Mesenchymal stem cell (in vitro differentiated cells and primary cell): ENCODE measurements around the gene SORL1.

Experiments used
- DNase-seq: peaks from one replicate; pipeline ENCODE4 v3.0.0-alpha.2; 2013
- H2AFZ ChIP-seq: one replicate; pipeline ENCODE4 v1.6.1; 2013; ENCODE audit warnings: low read depth, mild to moderate bottlenecking, control low read depth, inconsistent platforms, low read length, moderate library complexity
- H2AK5ac ChIP-seq: 2 replicates; pipeline ENCODE4 v1.6.1; 2013; ENCODE audit warnings: low read length, moderate library complexity, mild to moderate bottlenecking, inconsistent platforms; ENCODE audit not compliant: severe bottlenecking
- H2BK120ac ChIP-seq: one replicate; pipeline ENCODE4 v1.6.1; 2013; ENCODE audit warnings: low read depth, mild to moderate bottlenecking, inconsistent platforms, low read length, moderate library complexity
- H2BK12ac ChIP-seq, 2 experiments: one replicate each; pipeline ENCODE4 v1.6.1; 2013; ENCODE audit warnings: inconsistent platforms in 2 of 2, low read length in 2 of 2, mild to moderate bottlenecking in 2 of 2, moderate library complexity in 2 of 2, control low read depth in 1 of 2
- H2BK15ac ChIP-seq: one replicate; pipeline ENCODE4 v1.6.1; 2013; ENCODE audit warnings: mild to moderate bottlenecking, low read depth, inconsistent platforms; ENCODE audit not compliant: poor library complexity, severe bottlenecking
- H2BK5ac ChIP-seq: 2 replicates; pipeline ENCODE4 v1.6.1; 2013; ENCODE audit warnings: low read depth, mild to moderate bottlenecking, low read length, control low read depth, inconsistent platforms; ENCODE audit not compliant: poor library complexity, severe bottlenecking
- H3K14ac ChIP-seq, 2 experiments: one replicate each; pipeline ENCODE4 v1.6.1; 2013; ENCODE audit warnings: inconsistent platforms in 2 of 2, low read length in 2 of 2, control low read depth in 1 of 2, mild to moderate bottlenecking in 1 of 2, moderate library complexity in 1 of 2
- H3K18ac ChIP-seq, 2 experiments: one replicate each; pipeline ENCODE4 v1.6.1; 2013; ENCODE audit warnings: inconsistent platforms in 2 of 2, low read length in 2 of 2, control low read depth in 1 of 2, low read depth in 1 of 2, mild to moderate bottlenecking in 1 of 2
- H3K23ac ChIP-seq, 2 experiments: one replicate each; pipeline ENCODE4 v1.6.1; 2013; ENCODE audit warnings: inconsistent platforms in 2 of 2, low read length in 2 of 2, mild to moderate bottlenecking in 2 of 2, moderate library complexity in 2 of 2, control low read depth in 1 of 2
- H3K27ac ChIP-seq: 2 replicates; pipeline ENCODE4 v1.5.1; 2013; ENCODE audit warnings: mild to moderate bottlenecking, moderate library complexity, low read length, control low read depth, inconsistent platforms; ENCODE audit not compliant: poor library complexity, severe bottlenecking
- H3K27me3 ChIP-seq, 2 experiments: 2 replicates each; pipeline versions ENCODE4 v1.6.1 to v1.7.0; 2013; ENCODE audit warnings: low read length in 2 of 2, mild to moderate bottlenecking in 2 of 2, moderate library complexity in 2 of 2, control low read depth in 1 of 2, inconsistent platforms in 1 of 2; ENCODE audit not compliant: control insufficient read depth in 1 of 2, insufficient read depth in 1 of 2
- H3K36me3 ChIP-seq, 2 experiments: 2 replicates each; pipeline versions ENCODE4 v1.6.1 to v1.7.0; 2013; ENCODE audit warnings: low read length in 2 of 2, control low read depth in 1 of 2, inconsistent platforms in 1 of 2, low read depth in 1 of 2, mild to moderate bottlenecking in 1 of 2; ENCODE audit not compliant: insufficient read depth in 2 of 2, control insufficient read depth in 1 of 2
- H3K4ac ChIP-seq, 2 experiments: one replicate each; pipeline ENCODE4 v1.6.1; 2013; ENCODE audit warnings: inconsistent platforms in 2 of 2, low read length in 2 of 2, mild to moderate bottlenecking in 2 of 2, moderate library complexity in 2 of 2, control low read depth in 1 of 2, low read depth in 1 of 2
- H3K4me1 ChIP-seq: 2 replicates; pipeline ENCODE4 v1.6.1; 2013; ENCODE audit warnings: low read depth, low read length, control low read depth; ENCODE audit not compliant: control insufficient read depth, insufficient read depth
- H3K4me2 ChIP-seq: 2 replicates; pipeline ENCODE4 v1.6.1; 2013; ENCODE audit warnings: low read length, mild to moderate bottlenecking, inconsistent platforms; ENCODE audit not compliant: poor library complexity, severe bottlenecking
- H3K4me3 ChIP-seq, 2 experiments: 2 replicates each; pipeline versions ENCODE4 v1.5.1 to v1.7.0; 2013; ENCODE audit warnings: low read length in 2 of 2, mild to moderate bottlenecking in 2 of 2, control low read depth in 1 of 2, low read depth in 1 of 2; ENCODE audit not compliant: insufficient read depth in 1 of 2
- H3K79me1 ChIP-seq: replicated peaks from 2 replicates; pipeline ENCODE4 v1.6.1; 2013; ENCODE audit warnings: mild to moderate bottlenecking, control low read depth, low read length, inconsistent platforms; ENCODE audit not compliant: poor library complexity, severe bottlenecking
- H3K9ac ChIP-seq: 2 replicates; pipeline ENCODE4 v1.7.0; 2013; ENCODE audit warnings: mild to moderate bottlenecking, low read length, moderate library complexity
- H3K9me3 ChIP-seq: 2 replicates; pipeline ENCODE4 v1.7.0; 2013; ENCODE audit warnings: mild to moderate bottlenecking, low read length; ENCODE audit not compliant: control insufficient read depth
- H4K8ac ChIP-seq: one replicate; pipeline ENCODE4 v1.6.1; 2013; ENCODE audit warnings: inconsistent platforms, mild to moderate bottlenecking, low read length, moderate library complexity
- H4K91ac ChIP-seq: one replicate; pipeline ENCODE4 v1.6.1; 2013; ENCODE audit warnings: mild to moderate bottlenecking, low read length, inconsistent platforms
- WGBS: methylation state at CpG from one replicate; pipeline ENCODE4 v1.1.7; 2013; ENCODE audit warnings: mixed read lengths; 5-methylcytosine and 5-hydroxymethylcytosine counted together

The SORL1 gene

DNA sequence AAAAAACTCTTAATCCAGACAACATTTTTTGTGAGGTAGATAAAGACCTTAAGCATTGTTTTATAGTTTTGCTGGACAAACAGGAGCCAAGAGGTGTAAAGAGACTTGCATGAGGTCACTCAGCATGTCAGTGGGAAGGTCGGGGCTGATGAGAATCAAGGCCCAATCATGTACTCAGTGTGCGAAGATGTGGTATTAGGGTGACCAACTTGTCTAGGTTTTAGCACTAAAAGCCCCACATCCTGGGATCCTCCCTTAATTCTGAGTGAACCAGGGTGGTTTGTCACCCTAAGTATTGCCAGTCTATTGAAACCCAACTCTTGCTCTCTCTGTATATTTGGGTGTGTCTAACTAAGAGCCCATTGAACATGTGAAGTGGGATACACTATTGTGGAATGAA lies 20.2 kb downstream of the SORL1 start:
- Histone ChIP-seq H2BK15ac (no peak overlapping the region), H3K4ac (no peak overlapping the region), H2AFZ (no peak overlapping the region), H2BK120ac (no peak overlapping the region), H3K4me1 (no peaks in the 10 kb centered on the region), H4K8ac (no peak overlapping the region), H3K23ac (no peak overlapping the region), H3K9me3 (no peaks in the 10 kb centered on the region), H4K91ac (no peak overlapping the region), H3K36me3 (no peaks in the 10 kb centered on the region), H2AK5ac (no peak overlapping the region), H2BK5ac (no peak overlapping the region), H3K27ac (no peak overlapping the region), H3K4me3 (no peak overlapping the region), H3K4me2 (no peak overlapping the region), H3K9ac (no peak overlapping the region), H3K79me1 (no peaks in the 10 kb centered on the region), H2BK12ac (no peak overlapping the region), H3K18ac (no peak overlapping the region), H3K27me3 (peaks cover 0 to 25% of the 10 kb centered on the region in 2 experiments), H3K14ac (no peak overlapping the region)
- WGBS, result 91% methylated on average over 1 of the region's 2 CpGs
- no peak for DNase-seq

DNA sequence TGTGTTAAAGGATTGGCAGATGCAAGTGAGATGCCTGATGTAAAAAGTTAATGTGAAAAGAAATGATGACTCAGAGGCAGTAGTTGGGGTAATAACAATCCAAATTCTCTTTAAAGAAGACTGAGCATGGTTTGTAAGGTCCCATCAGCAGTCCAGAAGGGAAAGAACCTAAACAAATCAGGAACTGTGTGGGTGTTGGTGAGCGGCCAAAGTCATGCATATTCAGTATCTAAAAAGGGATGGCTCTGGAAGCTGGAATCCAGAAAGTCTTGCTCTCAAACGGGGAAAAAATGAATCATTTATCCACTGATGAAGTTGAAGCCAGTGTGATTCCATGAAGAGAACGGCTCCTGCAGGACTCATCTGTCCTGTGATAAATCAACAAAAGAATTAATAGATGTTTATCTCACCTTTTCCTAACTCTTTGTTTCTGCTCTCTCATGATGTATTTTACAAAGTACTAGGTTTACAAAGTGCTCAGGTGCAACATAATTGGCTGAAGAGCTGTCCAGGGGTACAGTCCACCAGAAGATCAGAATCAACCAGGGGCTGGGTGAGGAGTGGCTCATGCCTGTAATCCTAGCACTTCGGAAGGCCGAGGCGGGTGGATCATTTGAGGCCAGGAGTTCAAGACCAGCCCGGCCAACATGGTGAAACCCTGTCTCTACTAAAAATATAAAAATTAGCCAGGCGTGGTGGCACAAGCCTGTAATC lies 21.1 kb downstream of the SORL1 start:
- no peaks in the 10 kb centered on the region for H3K36me3 ChIP-seq
- no peaks in the 10 kb centered on the region for H3K4me1 ChIP-seq
- H3K4ac ChIP-seq, result no peak overlapping the region
- H4K8ac ChIP-seq, result no peak overlapping the region
- H3K18ac ChIP-seq, result no peak overlapping the region
- H2BK120ac ChIP-seq, result no peak overlapping the region
- no peak overlapping the region for H2BK15ac ChIP-seq
- H2AK5ac ChIP-seq, result no peak overlapping the region
- no peak overlapping the region for H2BK5ac ChIP-seq
- H3K27me3 ChIP-seq, result peaks cover 2 to 28% of the 10 kb centered on the region in 2 experiments
- 91% methylated on average over 7 of the region's 8 CpGs for WGBS
- no peak overlapping the region for H3K23ac ChIP-seq
- no peak overlapping the region for H3K27ac ChIP-seq
- H3K9me3 ChIP-seq, result no peaks in the 10 kb centered on the region
- H3K14ac ChIP-seq, result no peak overlapping the region
- H2AFZ ChIP-seq, result no peak overlapping the region
- no peak overlapping the region for H3K4me3 ChIP-seq
- no peaks in the 10 kb centered on the region for H3K79me1 ChIP-seq
- no peak overlapping the region for H4K91ac ChIP-seq
- H3K4me2 ChIP-seq, result no peak overlapping the region
- H2BK12ac ChIP-seq, result no peak overlapping the region
- no peak overlapping the region for H3K9ac ChIP-seq
- DNase-seq, result no peak

DNA sequence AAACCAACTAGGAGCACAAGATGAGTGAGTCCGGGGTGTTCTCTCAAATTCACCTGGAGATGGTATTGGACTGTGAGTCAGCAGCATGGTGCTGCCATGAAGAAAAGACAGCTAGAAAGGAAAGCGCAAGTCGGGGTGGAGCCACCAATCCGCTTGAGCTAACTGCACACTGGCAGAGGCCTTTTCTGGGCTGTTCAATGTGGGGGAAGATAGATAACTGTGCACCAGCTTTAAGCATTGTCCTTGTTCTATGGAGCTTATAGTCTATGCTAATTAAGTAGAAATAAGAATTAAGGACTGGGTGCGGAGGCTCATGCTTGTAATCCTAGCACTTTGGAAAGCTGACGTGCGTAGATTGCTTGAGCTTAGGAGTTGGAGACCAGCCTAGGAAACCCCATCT lies 22.6 kb downstream of the SORL1 start:
- Histone ChIP-seq H3K4me2 (no peak overlapping the region), H2BK12ac (no peak overlapping the region), H3K9me3 (no peaks in the 10 kb centered on the region), H4K91ac (no peak overlapping the region), H4K8ac (no peak overlapping the region), H3K4me3 (no peak overlapping the region), H3K27me3 (peaks cover 15 to 41% of the 10 kb centered on the region in 2 experiments), H3K4me1 (peaks cover 4% of the 10 kb centered on the region), H3K27ac (no peak overlapping the region), H3K18ac (no peak overlapping the region), H2BK120ac (no peak overlapping the region), H3K79me1 (no peaks in the 10 kb centered on the region), H3K9ac (no peak overlapping the region), H2BK5ac (no peak overlapping the region), H2AFZ (no peak overlapping the region), H3K14ac (no peak overlapping the region), H2AK5ac (no peak overlapping the region), H3K23ac (no peak overlapping the region), H3K4ac (no peak overlapping the region), H2BK15ac (no peak overlapping the region), H3K36me3 (peaks cover 0 to 4% of the 10 kb centered on the region in 2 experiments)
- DNase-seq, result no peak
- 97% methylated on average over 7 of the region's 7 CpGs for WGBS

DNA sequence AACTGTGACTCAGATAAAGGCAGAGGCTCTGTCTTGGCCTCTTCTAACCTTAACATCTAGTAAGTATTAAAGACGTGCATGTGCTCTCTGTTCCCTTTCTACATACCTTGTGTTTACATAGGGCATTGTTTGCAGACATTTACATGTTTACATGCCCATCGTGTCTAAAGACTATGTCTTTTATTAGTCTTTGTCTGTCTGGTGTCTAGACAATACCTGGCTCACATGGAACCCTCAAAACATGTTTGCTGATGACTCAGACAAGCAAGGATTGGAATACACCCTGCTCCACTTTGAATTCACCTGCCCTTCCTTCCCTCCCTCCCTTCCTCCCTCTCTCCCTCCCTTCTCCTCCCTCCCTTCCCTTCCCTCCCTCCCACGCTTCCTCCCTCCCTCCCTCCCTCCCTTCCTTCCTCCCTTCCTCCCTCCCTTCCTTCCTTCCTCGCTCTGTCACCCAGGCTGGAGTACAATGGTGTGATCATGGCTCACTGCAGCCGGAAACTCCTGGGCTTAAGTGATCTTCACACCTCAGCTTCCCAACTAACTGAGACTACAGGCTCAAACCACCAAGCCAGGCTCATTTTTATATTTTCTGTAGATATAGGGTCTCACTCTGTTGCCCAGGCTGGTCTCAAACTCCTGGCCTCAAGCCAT lies 24.4 kb downstream of the SORL1 start:
- 77% methylated on average over 5 of the region's 5 CpGs for WGBS
- H2AK5ac ChIP-seq, result no peak overlapping the region
- H4K91ac ChIP-seq, result no peak overlapping the region
- H3K9me3 ChIP-seq, result no peaks in the 10 kb centered on the region
- no peak overlapping the region for H2BK12ac ChIP-seq
- H2BK5ac ChIP-seq, result no peak overlapping the region
- no peak overlapping the region for H3K4me2 ChIP-seq
- H3K14ac ChIP-seq, result no peak overlapping the region
- H3K4me1 ChIP-seq, result peaks cover 4% of the 10 kb centered on the region
- H3K36me3 ChIP-seq, result peaks cover 0 to 4% of the 10 kb centered on the region in 2 experiments
- no peak for DNase-seq
- no peak overlapping the region for H3K27ac ChIP-seq
- H3K79me1 ChIP-seq, result no peaks in the 10 kb centered on the region
- no peak overlapping the region for H2AFZ ChIP-seq
- no peak overlapping the region for H2BK15ac ChIP-seq
- H2BK120ac ChIP-seq, result no peak overlapping the region
- peaks cover 17 to 49% of the 10 kb centered on the region in 2 experiments for H3K27me3 ChIP-seq
- H3K23ac ChIP-seq, result no peak overlapping the region
- H3K18ac ChIP-seq, result no peak overlapping the region
- H3K9ac ChIP-seq, result no peak overlapping the region
- no peak overlapping the region for H3K4me3 ChIP-seq
- no peak overlapping the region for H4K8ac ChIP-seq
- H3K4ac ChIP-seq, result no peak overlapping the region
